HPDE6-E6E7 (cell line): Measurements from ENCODE around the gene NDUFS1.
"Not testable (repeated sequence)": the region's sequence is repeated elsewhere in the genome, so short reads cannot be mapped to it uniquely, and the experiment has no call there.

Experiments
- DNase-seq: peaks from one replicate; pipeline ENCODE4 v3.0.0; 2011; ENCODE audit warnings: missing footprints; ENCODE audit errors: extremely low spot score

NDUFS1 gene

GRCh38 chr2:206098872-206099271, 60.4 kb downstream of the NDUFS1 start:
- not testable (repeated sequence) for DNase-seq

GRCh38 chr2:206098471-206098870, 60.8 kb downstream of the NDUFS1 start:
- DNase-seq: no peak

GRCh38 chr2:206096876-206097275, 62.4 kb downstream of the NDUFS1 start:
- DNase-seq: no peak

- no peak for DNase-seq
These were observed 63.5 kb downstream of the NDUFS1 start for GRCh38 chr2:206095536-206096332.

GRCh38 chr2:206092297-206092696, 66.9 kb downstream of the NDUFS1 start:
- DNase-seq: no peak

- DNase-seq: no peak
These were observed 71.0 kb downstream of the NDUFS1 start for GRCh38 chr2:206088248-206088647.

- DNase-seq: no peak
These were observed 72.4 kb downstream of the NDUFS1 start for GRCh38 chr2:206086716-206087350.

- DNase-seq: peak; percentile 81
These were observed 73.3 kb downstream of the NDUFS1 start, which contains the start of gene INO80D for GRCh38 chr2:206085742-206086445. Gene INO80D (minus strand): TSS chr2:206086174. CDS start chr2:206063016, 23,158 bp downstream.

GRCh38 chr2:206084870-206085741, 74.1 kb downstream of the NDUFS1 start:
- no peak for DNase-seq

GRCh38 chr2:206084439-206084869, 74.8 kb downstream of the NDUFS1 start:
- peak; percentile 31 for DNase-seq

- DNase-seq: no peak
These were observed 75.4 kb downstream of the NDUFS1 start for GRCh38 chr2:206083602-206084438.

GRCh38 chr2:206082298-206082843, 76.9 kb downstream of the NDUFS1 start:
- no peak for DNase-seq

GRCh38 chr2:206080927-206081326, 78.3 kb downstream of the NDUFS1 start:
- DNase-seq: no peak

GRCh38 chr2:206079699-206080465, 79.4 kb downstream of the NDUFS1 start:
- DNase-seq: no peak

- DNase-seq: not testable (repeated sequence)
These were observed 81.4 kb downstream of the NDUFS1 start for GRCh38 chr2:206077879-206078278.

- no peak for DNase-seq
These were observed 84.1 kb downstream of the NDUFS1 start for GRCh38 chr2:206075113-206075512.

- DNase-seq: no peak
These were observed 87.4 kb downstream of the NDUFS1 start for GRCh38 chr2:206071807-206072206.

- DNase-seq: no peak
These were observed 89.8 kb downstream of the NDUFS1 start for GRCh38 chr2:206069417-206069816.

GRCh38 chr2:206068207-206068606, 91.0 kb downstream of the NDUFS1 start:
- no peak for DNase-seq
